GM23338 (cell line): Measurements from ENCODE around the gene KIR2DL4. TPM values are rescaled to one million over a fixed set of nuclear protein-coding genes. Genes with fewer than 3 reads are reported as not detected.

Source experiments
- ATAC-seq: fragments of 200-7000 bp; cut with Tn5 transposase; 3 replicates; pipeline ENCODE4 v1.9.1; 2020
- DNase-seq: peaks from one replicate; pipeline ENCODE4 v3.0.0-alpha.2; 2015; ENCODE audit warnings: low spot score
- H2AFZ ChIP-seq: fragments of 200-600 bp; sonication (generic); 2 replicates; pipeline ENCODE4 v1.8.0; 2016; ENCODE audit warnings: antibody characterized with exemption, mild to moderate bottlenecking, moderate library complexity
- H3F3A ChIP-seq: fragments of 200-600 bp; sonication (generic); replicated peaks from 2 replicates; pipeline ENCODE4 v1.8.0; 2017; ENCODE audit warnings: antibody characterized with exemption, mixed run types, low read depth
- H3K27ac ChIP-seq: fragments of 200-600 bp; sonication (generic); 2 replicates; pipeline ENCODE4 v1.6.1; 2016; ENCODE audit warnings: low read depth
- H3K27me3 ChIP-seq: fragments of 200-600 bp; sonication (generic); 2 replicates; pipeline ENCODE4 v1.8.0; 2016; ENCODE audit warnings: mild to moderate bottlenecking, mixed run types, moderate library complexity; ENCODE audit not compliant: insufficient read depth
- H3K36me3 ChIP-seq: fragments of 200-600 bp; sonication (generic); 2 replicates; pipeline ENCODE4 v1.8.0; 2016; ENCODE audit warnings: mild to moderate bottlenecking; ENCODE audit not compliant: insufficient read depth
- H3K4me1 ChIP-seq: fragments of 200-600 bp; sonication (generic); 2 replicates; pipeline ENCODE4 v1.8.0; 2016; ENCODE audit warnings: mild to moderate bottlenecking, moderate library complexity; ENCODE audit not compliant: insufficient read depth
- H3K4me2 ChIP-seq: fragments of 200-600 bp; sonication (generic); 2 replicates; pipeline ENCODE4 v1.7.1; 2017; ENCODE audit warnings: mixed run types
- H3K4me3 ChIP-seq: fragments of 200-600 bp; sonication (generic); 2 replicates; pipeline ENCODE4 v1.6.1; 2016; ENCODE audit warnings: mixed run types
- H3K79me2 ChIP-seq: fragments of 200-600 bp; sonication (generic); replicated peaks from 2 replicates; pipeline ENCODE4 v1.8.0; 2017; ENCODE audit warnings: mild to moderate bottlenecking; ENCODE audit not compliant: insufficient read depth
- H3K9me2 ChIP-seq: fragments of 200-600 bp; sonication (generic); 2 replicates; pipeline ENCODE4 v1.8.0; 2017; ENCODE audit not compliant: insufficient read depth
- H4K20me1 ChIP-seq: fragments of 200-600 bp; sonication (generic); replicated peaks from 2 replicates; pipeline ENCODE4 v1.8.0; 2017; ENCODE audit warnings: mild to moderate bottlenecking; ENCODE audit not compliant: insufficient read depth
- H3K27ac Mint-ChIP-seq: 2 replicates; pipeline ENCODE4 v1.8.0; 2020; ENCODE audit warnings: inconsistent platforms, mild to moderate bottlenecking, moderate library complexity, mixed read lengths
- H3K27me3 Mint-ChIP-seq: 3 replicates; pipeline ENCODE4 v1.8.0; 2022; ENCODE audit warnings: low read depth, mild to moderate bottlenecking, moderate library complexity, mixed read lengths, inconsistent platforms; ENCODE audit not compliant: insufficient read depth, poor library complexity
- H3K36me3 Mint-ChIP-seq: 3 replicates; pipeline ENCODE4 v1.8.0; 2021; ENCODE audit warnings: low read depth, mild to moderate bottlenecking, inconsistent platforms, moderate library complexity, mixed read lengths
- H3K4me1 Mint-ChIP-seq: 3 replicates; pipeline ENCODE4 v1.8.0; 2020; ENCODE audit warnings: mild to moderate bottlenecking, inconsistent platforms, mixed read lengths
- H3K4me3 Mint-ChIP-seq: 3 replicates; pipeline ENCODE4 v1.8.0; 2021; ENCODE audit warnings: moderate library complexity, mild to moderate bottlenecking, inconsistent platforms, mixed read lengths
- H3K9me3 Mint-ChIP-seq: 3 replicates; pipeline ENCODE4 v1.8.0; 2020; ENCODE audit warnings: moderate library complexity, mild to moderate bottlenecking, inconsistent platforms, mixed read lengths
- CREB1 ChIP-seq: fragments of 250-450 bp; sonication (Bioruptor Pico); IDR thresholded peaks from 2 replicates; pipeline ENCODE4 v1.5.0; 2020; ENCODE audit warnings: low read depth, mild to moderate bottlenecking, moderate library complexity
- JUNB ChIP-seq: IDR thresholded peaks from one replicate; pipeline ENCODE4 v1.6.1; 2016; ENCODE audit warnings: antibody characterized with exemption; ENCODE audit not compliant: unreplicated experiment
- STAT1 ChIP-seq: IDR thresholded peaks from one replicate; pipeline ENCODE4 v1.6.1; 2016; ENCODE audit warnings: antibody characterized with exemption; ENCODE audit not compliant: unreplicated experiment
- ZNF462 ChIP-seq: fragments of 250-450 bp; sonication (Bioruptor Pico); IDR thresholded peaks from 2 replicates; pipeline ENCODE4 v1.5.0; 2020; ENCODE audit warnings: mild to moderate bottlenecking, moderate library complexity
- polyA plus RNA-seq: library from polyadenylated mRNA; unstranded; fragments of >200 nt; fragmentation: Nextera tagmentation; extraction: Ambion mirVana; gene quantifications from 2 replicates; pipeline ENCODE4 v1.2.1, GENCODE V29; 2016
- total RNA-seq: library from RNA; depleted of rRNA; stranded (reverse); fragments of >200 nt; shearing (Covaris generic); gene quantifications from 2 replicates; pipeline ENCODE4 v1.2.3, GENCODE V29; 2014
- TF ChIP-seq, protein P1 (sequence below), 2 experiments: fragments of 200-600 bp in 1 of 2; sonication (generic) in 1 of 2; conservative IDR thresholded peaks; 2 replicates each; pipeline versions ENCODE4 v1.5.1 to v1.6.1; 2016 to 2017; ENCODE audit warnings: antibody characterized with exemption in 2 of 2, low read depth in 2 of 2, mild to moderate bottlenecking in 2 of 2, moderate library complexity in 1 of 2

The KIR2DL4 gene
- total and polyA plus RNA-seq, 2 experiments from 2014 or later, result not detected

- Histone ChIP-seq H3K4me2 (no peak overlapping the region), H3K27me3 (no peaks in the 10 kb centered on the region), H3K27ac (no peak overlapping the region), H3F3A (no peaks in the 10 kb centered on the region), H3K9me2 (no peaks in the 10 kb centered on the region), H3K4me1 (no peaks in the 10 kb centered on the region), H3K36me3 (no peaks in the 10 kb centered on the region), H3K4me3 (no peak overlapping the region), H4K20me1 (no peaks in the 10 kb centered on the region), H3K79me2 (no peaks in the 10 kb centered on the region), H2AFZ (no peak overlapping the region)
- no peaks in the 10 kb centered on the region for H3K4me1 Mint-ChIP-seq
- peaks cover 10% of the 10 kb centered on the region for H3K27me3 Mint-ChIP-seq
- no peak overlapping the region for H3K4me3 Mint-ChIP-seq
- DNase-seq (no peak), ATAC-seq (no peak)
- TF ChIP-seq CREB1 (CRISPR knock-in tag) (no peak), ZNF462 (CRISPR knock-in tag) (no peak)
- H3K27ac Mint-ChIP-seq, result no peak overlapping the region
- peaks cover 31% of the 10 kb centered on the region for H3K36me3 Mint-ChIP-seq
- H3K9me3 Mint-ChIP-seq, result peaks cover 14% of the 10 kb centered on the region; the same call in 2 of the 3 replicates
These were observed 7.7 kb upstream of the KIR2DL4 start for GRCh38 chr19:54795758-54796157.

DNA sequence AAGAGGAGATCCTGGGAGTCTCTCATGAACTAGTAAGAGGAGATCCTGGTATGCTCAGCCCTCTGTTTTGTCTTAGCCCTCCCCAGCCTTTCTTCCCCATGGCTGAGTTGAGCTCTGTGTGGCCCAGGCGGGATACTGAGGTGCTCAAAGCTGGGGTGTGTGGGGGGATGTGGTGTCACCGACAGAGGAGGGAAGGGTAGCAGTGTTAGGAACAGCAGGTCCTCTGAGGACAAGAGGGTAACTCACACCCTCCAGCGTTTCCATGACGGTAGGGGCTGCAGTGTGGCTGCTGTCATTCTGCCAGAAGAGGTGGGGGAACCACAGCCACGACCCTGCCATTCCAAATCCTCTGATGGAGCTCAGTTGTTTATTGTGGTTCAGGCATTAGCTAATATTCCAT, 691 bp downstream of the KIR2DL4 start:
- no peaks in the 10 kb centered on the region for H3F3A ChIP-seq
- H3K36me3 ChIP-seq, result no peaks in the 10 kb centered on the region
- Mint-ChIP-seq H3K36me3 (peaks cover 54% of the 10 kb centered on the region), H3K4me3 (no peak overlapping the region), H3K27me3 (peaks cover 9% of the 10 kb centered on the region), H3K9me3 (peaks cover 76% of the 10 kb centered on the region), H3K27ac (no peak overlapping the region), H3K4me1 (no peaks in the 10 kb centered on the region)
- no peak overlapping the region for H3K27ac ChIP-seq
- no peak overlapping the region for H3K4me2 ChIP-seq
- no peaks in the 10 kb centered on the region for H3K4me1 ChIP-seq
- no peak overlapping the region for H3K4me3 ChIP-seq
- H2AFZ ChIP-seq, result no peak overlapping the region
- DNase-seq (no peak), ATAC-seq (no peak)
- H3K79me2 ChIP-seq, result no peaks in the 10 kb centered on the region
- no peaks in the 10 kb centered on the region for H3K27me3 ChIP-seq
- H3K9me2 ChIP-seq, result no peaks in the 10 kb centered on the region
- H4K20me1 ChIP-seq, result no peaks in the 10 kb centered on the region
- no peak for TF ChIP-seq STAT1
- TF ChIP-seq, protein P1, sequence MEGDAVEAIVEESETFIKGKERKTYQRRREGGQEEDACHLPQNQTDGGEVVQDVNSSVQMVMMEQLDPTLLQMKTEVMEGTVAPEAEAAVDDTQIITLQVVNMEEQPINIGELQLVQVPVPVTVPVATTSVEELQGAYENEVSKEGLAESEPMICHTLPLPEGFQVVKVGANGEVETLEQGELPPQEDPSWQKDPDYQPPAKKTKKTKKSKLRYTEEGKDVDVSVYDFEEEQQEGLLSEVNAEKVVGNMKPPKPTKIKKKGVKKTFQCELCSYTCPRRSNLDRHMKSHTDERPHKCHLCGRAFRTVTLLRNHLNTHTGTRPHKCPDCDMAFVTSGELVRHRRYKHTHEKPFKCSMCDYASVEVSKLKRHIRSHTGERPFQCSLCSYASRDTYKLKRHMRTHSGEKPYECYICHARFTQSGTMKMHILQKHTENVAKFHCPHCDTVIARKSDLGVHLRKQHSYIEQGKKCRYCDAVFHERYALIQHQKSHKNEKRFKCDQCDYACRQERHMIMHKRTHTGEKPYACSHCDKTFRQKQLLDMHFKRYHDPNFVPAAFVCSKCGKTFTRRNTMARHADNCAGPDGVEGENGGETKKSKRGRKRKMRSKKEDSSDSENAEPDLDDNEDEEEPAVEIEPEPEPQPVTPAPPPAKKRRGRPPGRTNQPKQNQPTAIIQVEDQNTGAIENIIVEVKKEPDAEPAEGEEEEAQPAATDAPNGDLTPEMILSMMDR (conservative IDR thresholded peaks at IDR 0.05; ENCODE audit: low read depth in 2 of 2), result no peak
- no peak for TF ChIP-seq JUNB
